ENCODE measurements around the gene PDE5A. TPM values are rescaled to one million over a fixed set of nuclear protein-coding genes. Genes with fewer than 3 reads are reported as not detected.
A peak's percentile ranks its signal among the peaks of the same experiment; 100 is the strongest.
"Not testable (repeated sequence)": the region's sequence is repeated elsewhere in the genome, so short reads cannot be mapped to it uniquely, and the experiment has no call there.

The PDE5A gene
- total RNA-seq, 1 donor from 2014 or later, result 2.1 TPM

- peak; percentile 57 for DNase-seq (ENCODE audit: low read depth)
- no peak for TF ChIP-seq CTCF (conservative IDR thresholded peaks at IDR 0.05; ENCODE audit: low read depth, low read length)
- no peak overlapping the region for H3K4me3 ChIP-seq (ENCODE audit: low read depth, low read length)
Observed at GRCh38 chr4:119478446-119479179, 150.0 kb downstream of the PDE5A start.

- no peak overlapping the region for H3K4me3 ChIP-seq (ENCODE audit: low read depth, low read length)
- no peak for DNase-seq (ENCODE audit: low read depth)
- TF ChIP-seq CTCF (conservative IDR thresholded peaks at IDR 0.05; ENCODE audit: low read depth, low read length), result no peak
Observed at GRCh38 chr4:119477412-119478053, 151.1 kb downstream of the PDE5A start.

- DNase-seq (ENCODE audit: low read depth), result no peak
- H3K4me3 ChIP-seq (ENCODE audit: low read depth, low read length), result no peak overlapping the region
- TF ChIP-seq CTCF (conservative IDR thresholded peaks at IDR 0.05; ENCODE audit: low read depth, low read length), result no peak
Observed at GRCh38 chr4:119471259-119471658, 157.3 kb downstream of the PDE5A start.

GRCh38 chr4:119470737-119471063 lies 157.9 kb downstream of the PDE5A start:
- DNase-seq (ENCODE audit: low read depth); H3K4me3 ChIP-seq (ENCODE audit: low read depth, low read length): not testable (repeated sequence)

GRCh38 chr4:119470021-119470736 lies 158.4 kb downstream of the PDE5A start:
- DNase-seq (ENCODE audit: low read depth); H3K4me3 ChIP-seq (ENCODE audit: low read depth, low read length): not testable (repeated sequence)

- H3K4me3 ChIP-seq (ENCODE audit: low read depth, low read length); DNase-seq (ENCODE audit: low read depth): not testable (repeated sequence)
Observed at GRCh38 chr4:119469039-119469438, 159.6 kb downstream of the PDE5A start.

- not testable (repeated sequence) for DNase-seq (ENCODE audit: low read depth); H3K4me3 ChIP-seq (ENCODE audit: low read depth, low read length)
- peak; percentile 37 for TF ChIP-seq CTCF (conservative IDR thresholded peaks at IDR 0.05; ENCODE audit: low read depth, low read length)
Observed at GRCh38 chr4:119462733-119463132, 165.9 kb downstream of the PDE5A start.

- not testable (repeated sequence) for DNase-seq (ENCODE audit: low read depth)
- H3K4me3 ChIP-seq (ENCODE audit: low read depth, low read length), result peak overlapping the region; percentile 58
Observed at GRCh38 chr4:119455734-119456133, 172.9 kb downstream of the PDE5A start.

GRCh38 chr4:119454491-119455270 lies 173.9 kb downstream of the PDE5A start:
- peak; percentile 45 for DNase-seq (ENCODE audit: low read depth)

GRCh38 chr4:119454151-119454490 lies 174.5 kb downstream of the PDE5A start:
- H3K4me3 ChIP-seq (ENCODE audit: low read depth, low read length), result peak overlapping the region; percentile 73
- DNase-seq (ENCODE audit: low read depth), result not testable (repeated sequence)

More at GRCh38 chr4:119454491-119455270, 173.9 kb downstream of the PDE5A start:
- peak overlapping the region; percentile 73 for H3K4me3 ChIP-seq (ENCODE audit: low read depth, low read length)

- H3K4me3 ChIP-seq (ENCODE audit: low read depth, low read length); DNase-seq (ENCODE audit: low read depth): not testable (repeated sequence)
Observed at GRCh38 chr4:119453286-119453685, 175.3 kb downstream of the PDE5A start.

- H3K4me3 ChIP-seq (ENCODE audit: low read depth, low read length); DNase-seq (ENCODE audit: low read depth): not testable (repeated sequence)
Observed at GRCh38 chr4:119449851-119450250, 178.8 kb downstream of the PDE5A start.
